Measurements from ENCODE around the gene ITGB3BP.
"Not testable (repeated sequence)": the region's sequence is repeated elsewhere in the genome, so short reads cannot be mapped to it uniquely, and the experiment has no call there.

ITGB3BP gene

GRCh38 chr1:63506782-63507181 lies 16.2 kb downstream of the ITGB3BP start:
- no peak for DNase-seq (ENCODE audit: low read depth in 3 of 3)

GRCh38 chr1:63501256-63501655 lies 21.8 kb downstream of the ITGB3BP start:
- no peak for DNase-seq (ENCODE audit: low read depth in 3 of 3)

GRCh38 chr1:63498106-63498505 lies 24.9 kb downstream of the ITGB3BP start:
- no peak for DNase-seq (ENCODE audit: low read depth in 3 of 3)

GRCh38 chr1:63497577-63497976 lies 25.4 kb downstream of the ITGB3BP start:
- DNase-seq (ENCODE audit: low read depth in 3 of 3), result no peak

- no peak for DNase-seq (ENCODE audit: low read depth in 3 of 3)
Measured at GRCh38 chr1:63487336-63488065, 35.5 kb downstream of the ITGB3BP start.

DNA sequence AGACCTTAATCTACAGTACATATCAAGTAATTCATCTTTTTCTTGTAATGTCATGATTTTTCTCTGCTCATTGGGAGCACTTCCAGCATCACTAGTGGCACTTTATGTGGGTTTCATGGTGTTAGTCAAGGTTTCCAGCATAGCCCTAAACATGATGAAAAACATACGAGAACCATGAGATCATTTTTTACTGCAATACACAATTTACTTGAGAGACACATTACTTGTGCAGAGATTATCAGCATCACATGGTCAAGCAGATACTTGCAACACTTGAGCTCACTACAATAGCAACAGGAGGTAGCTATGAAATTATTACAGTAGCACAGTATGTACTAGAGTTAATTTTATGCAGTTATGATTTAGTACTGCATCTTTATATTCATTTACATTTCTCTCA lies 36.4 kb downstream of the ITGB3BP start:
- no peak for DNase-seq (ENCODE audit: low read depth in 3 of 3)

DNA sequence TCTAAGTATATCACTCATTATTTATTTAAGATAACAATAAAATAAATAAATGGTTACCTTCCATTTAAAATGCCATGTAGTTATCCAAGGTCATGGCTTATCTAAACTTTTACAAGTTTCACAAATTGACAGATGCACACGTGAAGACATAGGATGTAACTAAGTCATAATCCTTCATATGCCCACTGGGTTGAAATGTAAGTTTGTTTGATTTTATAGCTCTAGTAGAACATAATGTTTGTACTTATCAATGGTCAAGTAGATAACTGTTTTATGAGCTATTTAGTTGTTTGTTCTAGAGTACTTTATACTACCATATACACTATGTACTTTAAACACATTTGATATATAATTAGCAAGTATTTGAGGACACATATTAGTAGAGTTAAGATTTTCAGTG lies 43.0 kb downstream of the ITGB3BP start:
- no peak for DNase-seq (ENCODE audit: low read depth in 3 of 3)

- no peak for DNase-seq (ENCODE audit: low read depth in 3 of 3)
Measured at GRCh38 chr1:63475761-63476160, 47.3 kb downstream of the ITGB3BP start.

DNA sequence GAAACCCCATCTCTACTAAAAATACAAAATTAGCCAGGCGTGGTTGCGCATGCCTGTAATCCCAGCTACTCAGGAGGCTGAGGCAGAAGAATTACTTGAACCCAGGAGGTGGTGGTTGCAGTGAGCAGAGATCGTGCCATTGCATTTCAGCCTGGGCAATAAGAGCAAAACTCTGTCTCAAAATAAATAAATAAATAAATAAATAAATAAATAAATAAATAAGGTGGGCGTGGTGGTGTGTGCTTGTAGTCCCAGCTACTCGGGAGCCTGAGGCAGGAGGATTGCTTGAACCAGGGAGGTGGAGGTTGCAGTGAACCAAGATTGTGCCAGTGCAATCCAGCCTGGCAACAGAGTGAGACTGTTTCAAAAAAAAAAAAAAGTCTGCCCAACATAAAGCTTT lies 54.3 kb downstream of the ITGB3BP start:
- DNase-seq (ENCODE audit: low read depth in 3 of 3), result not testable (repeated sequence)

DNA sequence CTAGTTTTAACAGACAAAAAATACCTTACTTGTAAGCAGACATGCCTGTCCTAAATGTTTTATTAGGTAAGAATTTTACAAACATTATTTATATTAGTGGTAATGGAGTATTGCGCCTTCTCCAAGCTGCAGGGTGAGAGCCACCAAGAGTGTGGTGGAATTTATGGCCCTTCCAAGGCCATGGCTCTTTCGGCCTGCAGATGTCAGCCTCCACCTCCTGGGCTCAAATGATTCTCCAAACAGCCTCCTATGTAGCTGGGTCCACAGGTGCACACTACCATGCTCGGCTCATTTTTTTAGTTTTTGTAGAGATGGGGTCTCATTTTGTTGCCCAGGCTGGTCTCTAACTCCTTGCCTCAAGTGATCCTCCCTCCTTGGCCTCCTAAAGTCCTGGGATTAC lies 56.3 kb downstream of the ITGB3BP start:
- no peak for DNase-seq (ENCODE audit: low read depth in 3 of 3)

DNA sequence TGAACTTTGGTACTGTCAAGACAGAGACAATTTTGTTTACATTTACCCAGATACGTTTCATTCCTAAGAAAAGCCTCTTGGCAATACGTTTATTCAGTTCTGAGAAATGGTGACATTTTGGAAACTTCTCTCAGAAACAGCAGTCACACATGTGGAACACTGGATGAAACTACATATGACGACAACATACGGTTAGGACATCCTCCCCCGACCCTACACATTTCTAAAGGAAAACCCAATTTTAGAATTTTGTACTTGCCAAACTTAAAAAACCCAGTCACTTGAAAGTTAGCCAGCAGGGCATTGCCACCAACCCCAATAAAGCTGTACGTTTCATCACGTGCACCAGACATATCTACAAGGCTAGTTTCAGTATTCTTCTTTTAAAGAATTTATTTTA lies 56.8 kb downstream of the ITGB3BP start:
- DNase-seq (ENCODE audit: low read depth in 3 of 3), result no peak

- no peak for DNase-seq (ENCODE audit: low read depth in 3 of 3)
Measured at GRCh38 chr1:63463248-63463647, 59.8 kb downstream of the ITGB3BP start.

GRCh38 chr1:63461661-63462230 lies 61.3 kb downstream of the ITGB3BP start:
- no peak for DNase-seq (ENCODE audit: low read depth in 3 of 3)

GRCh38 chr1:63458750-63459149 lies 64.3 kb downstream of the ITGB3BP start:
- no peak for DNase-seq (ENCODE audit: low read depth in 3 of 3)

DNA sequence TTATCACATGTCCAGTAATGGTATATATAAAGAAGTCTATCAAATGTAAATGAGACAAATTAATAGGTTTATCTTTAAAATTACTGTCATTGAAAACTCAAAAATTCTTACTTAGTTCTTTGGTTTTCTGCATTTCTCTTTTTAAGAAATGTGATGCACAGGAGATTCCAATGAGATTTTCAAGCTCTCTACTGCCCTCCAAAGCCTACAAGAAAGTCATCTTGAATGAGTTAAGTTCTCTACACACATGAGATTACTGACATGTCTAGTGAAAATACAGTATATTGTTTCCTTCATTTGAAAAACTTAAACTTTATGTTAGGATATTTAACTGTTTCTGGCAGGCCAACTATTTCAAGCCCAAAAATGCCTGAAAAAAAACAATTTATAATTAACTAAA lies 68.8 kb downstream of the ITGB3BP start:
- no peak for DNase-seq (ENCODE audit: low read depth in 3 of 3)

- no peak for DNase-seq (ENCODE audit: low read depth in 3 of 3)
Measured at GRCh38 chr1:63453232-63453631, 69.8 kb downstream of the ITGB3BP start.

- DNase-seq (ENCODE audit: low read depth in 3 of 3), result no peak
Measured at GRCh38 chr1:63450416-63450815, 72.6 kb downstream of the ITGB3BP start.

- DNase-seq (ENCODE audit: low read depth in 3 of 3), result no peak
Measured at GRCh38 chr1:63448731-63449246, 74.2 kb downstream of the ITGB3BP start.

GRCh38 chr1:63442141-63442475 lies 80.9 kb downstream of the ITGB3BP start:
- no peak for DNase-seq (ENCODE audit: low read depth in 3 of 3)

DNA sequence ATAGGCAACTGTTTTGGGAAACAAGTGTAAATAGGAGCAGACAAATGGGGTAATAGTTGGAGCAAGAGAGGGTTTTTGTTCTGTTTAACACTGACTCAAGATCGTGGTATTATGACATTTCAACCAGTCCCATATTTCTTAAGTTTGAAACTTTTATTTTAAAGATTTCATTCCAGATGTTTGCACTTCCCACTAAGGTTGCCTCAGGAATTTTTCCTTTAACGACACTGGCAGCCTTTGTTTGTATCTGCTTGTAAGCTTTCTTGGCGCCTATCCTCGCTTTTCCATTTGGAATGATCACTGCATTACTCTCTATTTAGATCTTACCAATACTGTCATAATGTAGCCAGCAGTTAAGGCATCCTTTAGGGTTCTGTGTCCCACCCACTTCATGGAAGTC lies 87.9 kb downstream of the ITGB3BP start:
- no peak for DNase-seq (ENCODE audit: low read depth in 3 of 3)

GRCh38 chr1:63429281-63429680 lies 93.7 kb downstream of the ITGB3BP start:
- no peak for DNase-seq (ENCODE audit: low read depth in 3 of 3)

DNA sequence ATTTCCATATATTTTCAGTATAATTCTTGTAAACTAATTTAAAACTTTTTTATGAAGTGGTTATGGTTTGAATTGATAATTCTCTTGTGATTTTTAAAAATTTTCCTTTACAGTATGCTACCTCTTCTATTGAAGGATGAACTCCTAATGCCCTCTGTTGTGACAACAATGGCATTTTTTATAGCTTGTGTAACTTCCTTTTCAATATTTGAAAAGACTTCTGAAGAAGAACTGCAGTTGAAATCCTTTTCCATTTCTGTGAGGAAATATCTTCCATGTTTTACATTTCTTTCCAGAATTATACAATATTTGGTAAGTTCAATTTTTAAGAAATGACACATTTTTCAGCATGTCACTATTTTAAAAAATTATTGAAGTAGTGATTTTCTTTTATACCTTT lies 94.2 kb downstream of the ITGB3BP start:
- DNase-seq (ENCODE audit: low read depth in 3 of 3), result no peak

- no peak for DNase-seq (ENCODE audit: low read depth in 3 of 3)
Measured at GRCh38 chr1:63423649-63424048, 99.4 kb downstream of the ITGB3BP start.

GRCh38 chr1:63420746-63421145 lies 102.3 kb downstream of the ITGB3BP start:
- DNase-seq (ENCODE audit: low read depth in 3 of 3), result not testable (repeated sequence)
